Chondrocyte (in vitro differentiated cells): Measurements from ENCODE around the gene C11orf52. TPM values are rescaled to one million over a fixed set of nuclear protein-coding genes. Genes with fewer than 3 reads are reported as not detected.

Experiments
- DNase-seq: peaks from one replicate; pipeline ENCODE4 v3.0.0; 2021; ENCODE audit warnings: mixed read lengths, low spot score
- H3K27ac Mint-ChIP-seq: one replicate; pipeline ENCODE4 v1.8.0; 2021; ENCODE audit warnings: mild to moderate bottlenecking, moderate library complexity, mixed read lengths; ENCODE audit not compliant: unreplicated experiment
- H3K27me3 Mint-ChIP-seq: 2 replicates; pipeline ENCODE4 v1.8.0; 2021; ENCODE audit warnings: low read depth, mixed read lengths
- H3K36me3 Mint-ChIP-seq: 2 replicates; pipeline ENCODE4 v1.8.0; 2021; ENCODE audit warnings: low read depth, mixed read lengths
- H3K4me1 Mint-ChIP-seq: 2 replicates; pipeline ENCODE4 v1.8.0; 2021; ENCODE audit warnings: low read depth, mild to moderate bottlenecking, mixed read lengths
- H3K4me3 Mint-ChIP-seq: one replicate; pipeline ENCODE4 v1.8.0; 2021; ENCODE audit warnings: mild to moderate bottlenecking, moderate library complexity, mixed read lengths; ENCODE audit not compliant: unreplicated experiment
- H3K9me3 Mint-ChIP-seq: 2 replicates; pipeline ENCODE4 v1.8.0; 2021; ENCODE audit warnings: low read depth, mixed read lengths
- total RNA-seq: library from RNA; stranded (reverse); gene quantifications from 3 replicates; pipeline ENCODE4 v1.2.1, GENCODE V29; 2021
- TF ChIP-seq, protein P1 (sequence below): fragments of 200-600 bp; sonication (generic); IDR thresholded peaks from 2 replicates; pipeline ENCODE4 v1.5.0; 2021; ENCODE audit warnings: antibody characterized with exemption, mild to moderate bottlenecking, moderate library complexity

C11orf52 gene
- total RNA-seq, 1 donor from 2014 or later: 0.67 TPM

DNA sequence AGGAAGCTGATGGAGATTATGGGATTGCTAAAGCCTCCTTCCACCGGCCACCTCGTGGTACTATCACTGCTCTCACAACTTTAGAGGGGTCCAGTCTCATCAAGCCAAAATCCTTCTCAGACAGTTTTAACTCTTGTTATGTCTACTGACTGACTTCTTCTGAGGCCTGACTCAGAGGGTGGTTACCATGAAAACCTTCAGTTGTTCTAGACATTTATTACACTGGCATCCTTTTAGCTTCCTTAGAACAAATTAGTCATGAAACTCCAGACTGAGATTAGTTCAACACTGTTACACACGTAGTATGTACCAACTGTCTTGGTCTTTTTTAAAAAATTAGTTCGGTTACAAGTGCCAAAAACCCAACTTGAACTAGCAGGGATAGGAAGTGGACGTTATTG lies 25.9 kb downstream of the C11orf52 start:
- peaks cover 68% of the 10 kb centered on the region for H3K4me1 Mint-ChIP-seq
- no peak for DNase-seq
- no peaks in the 10 kb centered on the region for H3K36me3 Mint-ChIP-seq
- peak overlapping the region; percentile 1 for H3K4me3 Mint-ChIP-seq
- H3K27ac Mint-ChIP-seq: peak overlapping the region; percentile 99
- no peaks in the 10 kb centered on the region for H3K27me3 Mint-ChIP-seq
- TF ChIP-seq, protein P1, sequence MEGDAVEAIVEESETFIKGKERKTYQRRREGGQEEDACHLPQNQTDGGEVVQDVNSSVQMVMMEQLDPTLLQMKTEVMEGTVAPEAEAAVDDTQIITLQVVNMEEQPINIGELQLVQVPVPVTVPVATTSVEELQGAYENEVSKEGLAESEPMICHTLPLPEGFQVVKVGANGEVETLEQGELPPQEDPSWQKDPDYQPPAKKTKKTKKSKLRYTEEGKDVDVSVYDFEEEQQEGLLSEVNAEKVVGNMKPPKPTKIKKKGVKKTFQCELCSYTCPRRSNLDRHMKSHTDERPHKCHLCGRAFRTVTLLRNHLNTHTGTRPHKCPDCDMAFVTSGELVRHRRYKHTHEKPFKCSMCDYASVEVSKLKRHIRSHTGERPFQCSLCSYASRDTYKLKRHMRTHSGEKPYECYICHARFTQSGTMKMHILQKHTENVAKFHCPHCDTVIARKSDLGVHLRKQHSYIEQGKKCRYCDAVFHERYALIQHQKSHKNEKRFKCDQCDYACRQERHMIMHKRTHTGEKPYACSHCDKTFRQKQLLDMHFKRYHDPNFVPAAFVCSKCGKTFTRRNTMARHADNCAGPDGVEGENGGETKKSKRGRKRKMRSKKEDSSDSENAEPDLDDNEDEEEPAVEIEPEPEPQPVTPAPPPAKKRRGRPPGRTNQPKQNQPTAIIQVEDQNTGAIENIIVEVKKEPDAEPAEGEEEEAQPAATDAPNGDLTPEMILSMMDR: no peak
- no peaks in the 10 kb centered on the region for H3K9me3 Mint-ChIP-seq

DNA sequence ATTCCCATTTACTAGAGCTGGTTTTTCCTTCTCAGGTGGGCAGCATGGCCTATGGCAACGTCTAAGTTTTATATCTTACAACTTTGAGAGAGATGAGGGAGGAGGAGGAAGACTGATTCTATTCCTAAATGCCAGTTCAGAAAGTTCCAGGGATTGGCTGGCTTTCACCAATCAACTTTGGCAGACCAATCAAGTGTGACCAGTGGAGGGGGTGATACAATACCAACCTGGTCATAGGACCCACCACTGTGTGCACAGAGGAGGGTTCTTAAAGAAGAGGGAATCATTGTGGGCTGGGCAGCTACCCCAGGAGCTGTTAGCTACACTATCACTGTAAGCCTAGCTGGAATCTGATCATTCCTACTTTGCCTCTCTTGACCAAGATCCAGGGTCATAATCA lies 26.5 kb downstream of the C11orf52 start:
- peak overlapping the region; percentile 1 for H3K4me3 Mint-ChIP-seq
- H3K27me3 Mint-ChIP-seq: no peaks in the 10 kb centered on the region
- H3K9me3 Mint-ChIP-seq: no peaks in the 10 kb centered on the region
- peak overlapping the region; percentile 99 for H3K27ac Mint-ChIP-seq
- TF ChIP-seq, protein P1: no peak
- H3K36me3 Mint-ChIP-seq: no peaks in the 10 kb centered on the region
- DNase-seq: no peak
- peaks cover 65% of the 10 kb centered on the region for H3K4me1 Mint-ChIP-seq

DNA sequence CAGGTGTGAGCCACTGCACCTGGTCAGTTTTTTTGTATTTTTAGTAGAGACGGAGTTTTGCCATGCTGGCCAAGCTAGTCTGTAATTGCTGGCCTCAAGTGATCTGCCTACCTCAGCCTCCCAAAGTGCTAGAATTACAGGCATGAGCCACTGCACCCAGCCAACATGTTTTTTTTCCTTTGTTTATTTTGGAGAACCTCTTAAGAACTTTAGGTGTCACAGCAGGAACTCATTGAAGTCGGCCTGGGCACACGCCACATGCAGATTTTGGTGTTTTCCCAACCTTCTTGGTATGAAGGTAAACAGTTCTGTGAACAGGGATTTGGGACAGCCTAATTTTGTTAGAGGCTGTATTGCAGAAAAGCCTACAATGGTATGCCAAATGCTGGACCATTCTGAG lies 27.8 kb downstream of the C11orf52 start:
- H3K9me3 Mint-ChIP-seq: no peaks in the 10 kb centered on the region
- peak overlapping the region; percentile 57 for H3K27ac Mint-ChIP-seq

DNA sequence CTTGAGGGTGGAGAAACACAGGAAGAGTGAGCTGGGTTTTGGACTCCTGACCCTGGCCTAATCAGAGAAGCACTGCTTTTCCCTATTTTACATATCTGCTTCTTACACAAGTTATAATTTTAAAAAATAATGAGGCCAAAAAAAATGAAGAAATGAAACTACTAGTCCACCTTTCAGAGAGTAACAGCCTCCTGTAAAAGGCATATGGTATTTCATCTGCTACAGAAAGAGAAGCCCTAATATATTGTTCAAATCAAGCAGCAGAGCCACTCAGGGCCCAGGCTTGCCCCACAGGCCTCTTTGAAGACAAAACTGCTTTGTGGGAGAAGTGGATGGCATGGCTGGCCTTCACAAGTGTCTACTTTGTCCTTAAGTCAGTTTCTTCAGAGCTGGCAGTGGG lies 28.4 kb downstream of the C11orf52 start:
- no peaks in the 10 kb centered on the region for H3K27me3 Mint-ChIP-seq
- no peak for DNase-seq
- TF ChIP-seq, protein P1: no peak
- peak overlapping the region; percentile 57 for H3K27ac Mint-ChIP-seq
- H3K4me3 Mint-ChIP-seq: no peak overlapping the region
- H3K9me3 Mint-ChIP-seq: no peaks in the 10 kb centered on the region
- no peaks in the 10 kb centered on the region for H3K36me3 Mint-ChIP-seq
- peaks cover 49% of the 10 kb centered on the region for H3K4me1 Mint-ChIP-seq

More for the DNA sequence above, 27.8 kb downstream of the C11orf52 start:
- H3K36me3 Mint-ChIP-seq: no peaks in the 10 kb centered on the region
- no peak overlapping the region for H3K4me3 Mint-ChIP-seq
- H3K27me3 Mint-ChIP-seq: no peaks in the 10 kb centered on the region
- TF ChIP-seq, protein P1: no peak
- peaks cover 56% of the 10 kb centered on the region for H3K4me1 Mint-ChIP-seq
- DNase-seq: no peak

DNA sequence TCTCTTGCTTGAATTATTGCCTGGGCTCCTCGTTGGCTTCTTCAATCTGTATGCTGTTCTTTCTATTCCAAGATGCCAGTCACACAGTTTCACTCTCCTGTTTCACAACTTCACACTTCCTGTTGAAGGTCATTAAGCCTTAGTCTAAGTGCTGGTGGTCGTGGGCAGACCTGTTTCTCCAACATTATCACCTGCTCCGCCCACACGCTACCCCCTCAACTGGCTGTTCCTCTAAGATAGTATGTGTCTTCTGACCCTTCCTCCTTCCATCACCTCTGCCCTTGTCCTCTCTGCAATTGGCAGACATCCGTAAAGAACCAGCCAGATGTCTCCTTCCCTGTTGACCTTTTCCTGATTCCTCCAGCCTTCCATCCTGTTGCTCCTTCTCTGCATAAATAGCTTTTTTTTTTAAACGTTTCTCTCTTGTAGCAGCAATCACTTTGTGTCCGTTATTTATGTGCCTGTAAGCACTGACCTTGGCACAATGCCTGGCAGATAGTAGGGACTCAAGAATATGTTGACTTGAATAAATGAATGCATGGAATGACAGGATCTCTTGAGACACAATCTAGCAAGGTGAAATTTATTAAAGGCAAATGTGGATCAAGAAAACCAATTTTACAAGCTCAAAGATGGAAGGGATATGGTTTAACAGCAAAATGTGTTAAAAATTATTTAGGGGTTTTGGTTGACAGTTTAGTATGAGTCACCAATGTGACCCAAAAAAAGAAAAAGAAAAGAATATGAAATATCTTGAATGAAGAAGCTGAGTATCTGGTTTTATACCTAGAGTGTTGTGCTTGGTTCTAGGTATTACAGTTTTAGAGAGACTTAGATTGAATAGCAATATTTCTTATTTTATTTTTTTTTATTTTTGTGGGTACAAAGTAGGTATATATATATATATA lies 31.1 kb downstream of the C11orf52 start:
- H3K27me3 Mint-ChIP-seq: no peaks in the 10 kb centered on the region
- TF ChIP-seq, protein P1: no peak
- no peaks in the 10 kb centered on the region for H3K36me3 Mint-ChIP-seq
- H3K27ac Mint-ChIP-seq: no peak overlapping the region
- no peaks in the 10 kb centered on the region for H3K9me3 Mint-ChIP-seq
- H3K4me1 Mint-ChIP-seq: peaks cover 26% of the 10 kb centered on the region
- no peak for DNase-seq
- H3K4me3 Mint-ChIP-seq: no peak overlapping the region
